ENCODE data around the gene SKOR2. TPM values are rescaled to one million over a fixed set of nuclear protein-coding genes. Genes with fewer than 3 reads are reported as not detected.

Gene SKOR2
- total RNA-seq, 4 donors from 2014 or later: not detected

- ATAC-seq (no peak), DNase-seq (no peak)
- Histone ChIP-seq H3K9me3 (peaks cover 0 to 6% (median 0%) of the 10 kb centered on the region in 3 donors), H3K27me3 (peaks cover 83 to 85% (median 85%) of the 10 kb centered on the region in 3 donors), H3K4me1 (no peaks in the 10 kb centered on the region), H3K4me3 (no peak overlapping the region), H3K27ac (no peak overlapping the region), H3K36me3 (no peaks in the 10 kb centered on the region)
- TF ChIP-seq CTCF (IDR thresholded peaks at IDR 0.05 in 4 of 5, conservative IDR thresholded peaks at IDR 0.05 in 1 of 5) (no peak), POLR2A (IDR thresholded peaks at IDR 0.05) (no peak)
- intact Hi-C loops (cut with DNase I; ENCODE audit: low total_unique reads) (no loop called here), in situ Hi-C loops (cut with MboI; ENCODE audit: low sequenced_read_pairs in 4 of 4) (no loop called here)
These were observed 941 bp downstream of the SKOR2 start for GRCh38 chr18:47250391-47251046.

GRCh38 chr18:47249314-47249981, 2.0 kb downstream of the SKOR2 start:
- Histone ChIP-seq H3K36me3 (no peaks in the 10 kb centered on the region), H3K4me3 (no peak overlapping the region), H3K9me3 (peaks cover 0 to 6% (median 0%) of the 10 kb centered on the region in 3 donors), H3K27me3 (peaks cover 74 to 85% (median 83%) of the 10 kb centered on the region in 3 donors), H3K4me1 (no peaks in the 10 kb centered on the region), H3K27ac (no peak overlapping the region)
- TF ChIP-seq CTCF (IDR thresholded peaks at IDR 0.05 in 4 of 5, conservative IDR thresholded peaks at IDR 0.05 in 1 of 5) (no peak), POLR2A (IDR thresholded peaks at IDR 0.05) (no peak)
- no peak for ATAC-seq
- DNase-seq: no peak
- in situ Hi-C loops (cut with MboI; ENCODE audit: low sequenced_read_pairs in 4 of 4) (loop anchor here in 1 of 4 donors (25.0 kb wide), 1 partner anchor 488 kb away; no protein-coding TSS in a partner anchor), intact Hi-C loops (cut with DNase I; ENCODE audit: low total_unique reads) (no loop called here)

GRCh38 chr18:47248604-47249313, 2.7 kb downstream of the SKOR2 start:
- Histone ChIP-seq H3K27me3 (peaks cover 67 to 82% (median 78%) of the 10 kb centered on the region in 3 donors), H3K27ac (no peak overlapping the region), H3K4me3 (no peak overlapping the region), H3K9me3 (peaks cover 0 to 6% (median 0%) of the 10 kb centered on the region in 3 donors), H3K4me1 (no peaks in the 10 kb centered on the region), H3K36me3 (no peaks in the 10 kb centered on the region)
- in situ Hi-C loops (cut with MboI; ENCODE audit: low sequenced_read_pairs in 4 of 4): loop anchor here in 1 of 4 donors (25.0 kb wide), 1 partner anchor 489 kb away; no protein-coding TSS in a partner anchor
- no peak for ATAC-seq
- DNase-seq: no peak
- intact Hi-C loops (cut with DNase I; ENCODE audit: low total_unique reads): no loop called here
- TF ChIP-seq POLR2A (IDR thresholded peaks at IDR 0.05): no peak
- no peak for TF ChIP-seq CTCF (IDR thresholded peaks at IDR 0.05 in 4 of 5, conservative IDR thresholded peaks at IDR 0.05 in 1 of 5)

DNA sequence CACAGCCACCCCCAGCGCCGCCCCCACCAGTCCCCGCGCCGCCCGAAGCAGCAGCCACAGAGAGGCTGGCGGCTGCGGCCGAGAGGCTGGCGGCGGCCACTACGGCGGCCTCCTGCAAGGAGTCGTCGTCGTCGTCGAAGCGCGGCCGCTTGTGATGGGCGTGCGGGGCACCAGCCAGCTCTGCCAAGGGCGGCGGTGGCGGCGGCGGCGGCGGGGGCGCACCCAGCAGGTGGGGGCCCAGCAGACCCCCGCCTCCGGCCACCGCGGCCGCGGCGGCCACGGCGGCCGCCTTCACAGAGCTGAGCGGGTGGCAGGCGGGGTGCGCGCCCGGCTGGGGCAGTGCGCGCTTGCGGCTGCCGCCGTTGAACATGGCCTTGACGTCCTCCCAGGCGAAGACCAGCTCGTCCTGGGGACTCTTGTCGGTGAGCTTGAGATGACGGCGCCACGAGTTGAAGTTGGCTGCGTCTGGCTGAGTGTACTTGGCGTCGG, 3.3 kb downstream of the SKOR2 start:
- DNase-seq (no peak), ATAC-seq (no peak)
- peaks cover 64 to 82% (median 72%) of the 10 kb centered on the region in 3 donors for H3K27me3 ChIP-seq
- intact Hi-C loops (cut with DNase I; ENCODE audit: low total_unique reads): no loop called here
- H3K9me3 ChIP-seq: peaks cover 0 to 6% (median 0%) of the 10 kb centered on the region in 3 donors
- H3K36me3 ChIP-seq: no peaks in the 10 kb centered on the region
- no peaks in the 10 kb centered on the region for H3K4me1 ChIP-seq
- no peak overlapping the region for H3K27ac ChIP-seq
- TF ChIP-seq POLR2A (IDR thresholded peaks at IDR 0.05) (no peak), CTCF (IDR thresholded peaks at IDR 0.05 in 4 of 5, conservative IDR thresholded peaks at IDR 0.05 in 1 of 5) (no peak)
- H3K4me3 ChIP-seq: no peak overlapping the region
- in situ Hi-C loops (cut with MboI; ENCODE audit: low sequenced_read_pairs in 4 of 4): loop anchor here in 1 of 4 donors (25.0 kb wide), 1 partner anchor 489 kb away; no protein-coding TSS in a partner anchor
